IMR-90 (cell line): ENCODE data around the gene FAM186B. TPM values are rescaled to one million over a fixed set of nuclear protein-coding genes. Genes with fewer than 3 reads are reported as not detected.

Source experiments
- ATAC-seq: fragments of 200-7000 bp; cut with Tn5 transposase; 2 replicates; pipeline ENCODE4 v1.9.1; 2020; ENCODE audit warnings: low read depth, mild to moderate bottlenecking, moderate library complexity
- BruUV-seq: library from RNA; stranded (reverse); fragments of 400-500 nt; replicated peaks from 2 replicates; lab custom pipeline; 2021; lab: Mats Ljungman, UMichigan
- CTCF ChIA-PET: fragments of 300-600 bp; formaldehyde crosslinking; extraction: SDS; loops from one replicate; lab custom pipeline; 2021; ENCODE audit warnings: antibody characterized with exemption; lab: Yijun Ruan, JAX
- POLR2A ChIA-PET: fragments of 300-600 bp; sonication (Branson Sonifier 250); formaldehyde crosslinking; loops from one replicate; lab custom pipeline; 2022; ENCODE audit warnings: antibody characterized with exemption; ENCODE audit not compliant: unreplicated experiment; lab: Charles Lee
- DNase-seq: peaks from one replicate; pipeline ENCODE4 v3.0.0; 2013
- H2AFZ ChIP-seq: replicated peaks from 2 replicates; pipeline ENCODE3; 2013; ENCODE audit warnings: low read length, mild to moderate bottlenecking; ENCODE audit not compliant: poor library complexity
- H2AK5ac ChIP-seq: 2 replicates; pipeline ENCODE4 v1.6.1; 2013; ENCODE audit warnings: low read depth, low read length, inconsistent platforms
- H2AK9ac ChIP-seq: replicated peaks from 2 replicates; pipeline ENCODE3; 2013; ENCODE audit warnings: mild to moderate bottlenecking, low read depth, low read length, moderate library complexity; ENCODE audit not compliant: poor library complexity
- H2BK120ac ChIP-seq: 2 replicates; pipeline ENCODE4 v1.6.1; 2013; ENCODE audit warnings: low read depth, low read length, inconsistent platforms
- H2BK15ac ChIP-seq: 3 replicates; pipeline ENCODE4 v1.6.1; 2013; ENCODE audit warnings: low read depth, low read length, inconsistent platforms
- H2BK20ac ChIP-seq: 2 replicates; pipeline ENCODE4 v1.6.1; 2013; ENCODE audit warnings: low read depth, mild to moderate bottlenecking, inconsistent platforms, low read length, moderate library complexity
- H2BK5ac ChIP-seq: 2 replicates; pipeline ENCODE4 v1.6.1; 2013; ENCODE audit warnings: mild to moderate bottlenecking, low read depth, low read length, inconsistent platforms; ENCODE audit not compliant: poor library complexity, severe bottlenecking
- H3K14ac ChIP-seq: replicated peaks from 2 replicates; pipeline ENCODE4 v1.6.1; 2013; ENCODE audit warnings: low read depth, low read length, inconsistent platforms
- H3K18ac ChIP-seq: 2 replicates; pipeline ENCODE4 v1.6.1; 2013; ENCODE audit warnings: low read depth, low read length, control low read depth
- H3K23ac ChIP-seq: 2 replicates; pipeline ENCODE4 v1.6.1; 2013; ENCODE audit warnings: low read depth, low read length, inconsistent platforms
- H3K27ac ChIP-seq: 2 replicates; pipeline ENCODE4 v1.5.1; 2013; ENCODE audit warnings: mild to moderate bottlenecking, control low read depth, low read length; ENCODE audit not compliant: insufficient read depth
- H3K27me3 ChIP-seq: 2 replicates; pipeline ENCODE4 v1.6.1; 2013; ENCODE audit warnings: low read length; ENCODE audit not compliant: control insufficient read depth, insufficient read depth
- H3K36me3 ChIP-seq: 2 replicates; pipeline ENCODE4 v1.6.1; 2013; ENCODE audit warnings: low read length, mixed read lengths; ENCODE audit not compliant: control insufficient read depth, insufficient read depth
- H3K4ac ChIP-seq: 2 replicates; pipeline ENCODE4 v1.6.1; 2013; ENCODE audit warnings: low read depth, low read length, inconsistent platforms
- H3K4me1 ChIP-seq: 2 replicates; pipeline ENCODE4 v1.6.1; 2013; ENCODE audit warnings: low read length, mixed read lengths; ENCODE audit not compliant: control insufficient read depth, insufficient read depth
- H3K4me2 ChIP-seq: 2 replicates; pipeline ENCODE4 v1.6.1; 2013; ENCODE audit warnings: low read depth, mild to moderate bottlenecking, control low read depth, low read length, moderate library complexity
- H3K4me3 ChIP-seq: 2 replicates; pipeline ENCODE4 v1.5.1; 2013; ENCODE audit warnings: low read depth, mild to moderate bottlenecking, control low read depth, low read length, moderate library complexity; ENCODE audit not compliant: insufficient read depth
- H3K56ac ChIP-seq: 2 replicates; pipeline ENCODE4 v1.6.1; 2013; ENCODE audit warnings: low read length, inconsistent platforms; ENCODE audit not compliant: insufficient read depth; ENCODE audit errors: extremely low read depth
- H3K79me1 ChIP-seq, 2 experiments: 2 replicates each; pipeline ENCODE4 v1.6.1; 2013; ENCODE audit warnings: low read length in 2 of 2, inconsistent platforms in 1 of 2, low read depth in 1 of 2
- H3K9ac ChIP-seq: 2 replicates; pipeline ENCODE4 v1.6.1; 2013; ENCODE audit warnings: low read depth, low read length, control low read depth
- H3K9me1 ChIP-seq: 2 replicates; pipeline ENCODE4 v1.6.1; 2013; ENCODE audit warnings: low read length, inconsistent platforms; ENCODE audit not compliant: insufficient read depth
- H3K9me3 ChIP-seq: 2 replicates; pipeline ENCODE4 v1.6.1; 2013; ENCODE audit warnings: low read length; ENCODE audit not compliant: control insufficient read depth, insufficient read depth
- H4K20me1 ChIP-seq: 2 replicates; pipeline ENCODE4 v1.6.1; 2013; ENCODE audit warnings: low read length, inconsistent platforms; ENCODE audit not compliant: insufficient read depth
- H4K5ac ChIP-seq: 2 replicates; pipeline ENCODE4 v1.6.1; 2013; ENCODE audit warnings: mild to moderate bottlenecking, low read depth, low read length, control low read depth
- H4K8ac ChIP-seq, 2 experiments: 2 replicates each; pipeline ENCODE4 v1.6.1; 2013; ENCODE audit warnings: low read depth in 2 of 2, low read length in 2 of 2, control low read depth in 1 of 2, inconsistent platforms in 1 of 2
- H4K91ac ChIP-seq: 2 replicates; pipeline ENCODE4 v1.6.1; 2013; ENCODE audit warnings: low read depth, low read length, inconsistent platforms; ENCODE audit not compliant: insufficient read depth
- BHLHE40 ChIP-seq: fragments of 150-350 bp; IDR thresholded peaks from 2 replicates; pipeline ENCODE4 v1.6.1; 2016; ENCODE audit warnings: mild to moderate bottlenecking, low read depth, low read length
- CEBPB ChIP-seq: IDR thresholded peaks from 2 replicates; pipeline ENCODE4 v1.6.1; 2012; ENCODE audit warnings: low read depth, low read length, improper control_type of control experiment
- CHD1 ChIP-seq: IDR thresholded peaks from 2 replicates; pipeline ENCODE4 v1.6.1; 2012; ENCODE audit warnings: low read depth, low read length, improper control_type of control experiment
- MAFK ChIP-seq: IDR thresholded peaks from 2 replicates; pipeline ENCODE4 v1.6.1; 2012; ENCODE audit warnings: low read depth, low read length, improper control_type of control experiment
- MAZ ChIP-seq: IDR thresholded peaks from 2 replicates; pipeline ENCODE4 v1.6.1; 2012; ENCODE audit warnings: low read depth, mild to moderate bottlenecking, low read length, improper control_type of control experiment, moderate library complexity, borderline replicate concordance
- MXI1 ChIP-seq: IDR thresholded peaks from 2 replicates; pipeline ENCODE4 v1.6.1; 2012; ENCODE audit warnings: low read depth, mild to moderate bottlenecking, low read length, moderate library complexity, borderline replicate concordance
- NFE2L2 ChIP-seq: fragments of 150-350 bp; IDR thresholded peaks from 2 replicates; pipeline ENCODE4 v1.6.1; 2016; ENCODE audit warnings: low read depth, mild to moderate bottlenecking, low read length
- POLR2A ChIP-seq: IDR thresholded peaks from 2 replicates; pipeline ENCODE4 v1.6.1; 2012; ENCODE audit warnings: mild to moderate bottlenecking, low read depth, low read length
- RAD21 ChIP-seq: IDR thresholded peaks from 2 replicates; pipeline ENCODE4 v1.6.1; 2012; ENCODE audit warnings: low read length, improper control_type of control experiment
- RCOR1 ChIP-seq: IDR thresholded peaks from 2 replicates; pipeline ENCODE4 v1.6.1; 2012; ENCODE audit warnings: mild to moderate bottlenecking, low read length, improper control_type of control experiment; ENCODE audit not compliant: insufficient replicate concordance
- RFX5 ChIP-seq: IDR thresholded peaks from 2 replicates; pipeline ENCODE4 v1.8.0; 2012; ENCODE audit warnings: low read depth, mild to moderate bottlenecking, low read length, moderate library complexity
- SMC3 ChIP-seq: fragments of 150-350 bp; IDR thresholded peaks from 2 replicates; pipeline ENCODE4 v1.6.1; 2016; ENCODE audit warnings: low read depth, mild to moderate bottlenecking, antibody characterized with exemption, low read length, moderate library complexity
- WGBS, 2 experiments: methylation state at CpG; one replicate each; pipeline versions ENCODE4 v1.1.5 to v1.1.7; 2013; ENCODE audit warnings: missing lambda C conversion rate in 2 of 2; ENCODE audit not compliant: insufficient read length in 1 of 2; ENCODE audit errors: extremely low coverage in 2 of 2; 5-methylcytosine and 5-hydroxymethylcytosine counted together
- dilution Hi-C: fragments of 300-500 bp; cut with HindIII; formaldehyde crosslinking; loops from one replicate; pipeline ENCODE4 v1.14.3; 2018; ENCODE audit warnings: low sequenced_read_pairs; ENCODE audit not compliant: unreplicated experiment
- in situ Hi-C: fragments of 300-500 bp; cut with MboI; formaldehyde crosslinking; loops from 3 replicates; pipeline ENCODE4 v1.14.3; 2019; ENCODE audit warnings: low sequenced_read_pairs, inconsistent platforms, mixed read lengths
- intact Hi-C: fragments of 100-400 bp; cut with micrococcal nuclease; formaldehyde crosslinking; loops from 2 replicates; pipeline ENCODE4 v1.10.0; 2022
- polyA plus RNA-seq, 3 experiments: library from polyadenylated mRNA; depleted of rRNA; stranded (reverse); fragments of >200 nt; gene quantifications; 2 replicates each; pipeline ENCODE4 v1.2.3, GENCODE V29; 2012; ENCODE audit warnings: low replicate concordance in 1 of 3
- total RNA-seq: library from RNA; depleted of rRNA; stranded (reverse); fragments of >200 nt; gene quantifications from 2 replicates; pipeline ENCODE4 v1.2.3, GENCODE V29; 2012
- TF ChIP-seq, protein P1 (sequence below): fragments of 150-350 bp; IDR thresholded peaks from 2 replicates; pipeline ENCODE4 v1.6.1; 2017; ENCODE audit warnings: mild to moderate bottlenecking, antibody characterized with exemption, low read length, low read depth
- TF ChIP-seq, protein P2 (sequence below): conservative IDR thresholded peaks from 2 replicates; pipeline ENCODE4 v1.5.1; 2012; ENCODE audit warnings: mild to moderate bottlenecking, low read depth, low read length, improper control_type of control experiment
- TF ChIP-seq, protein P3 (sequence below): fragments of 150-350 bp; IDR thresholded peaks from 2 replicates; pipeline ENCODE4 v1.6.1; 2016; ENCODE audit warnings: low read depth, mild to moderate bottlenecking, low read length, moderate library complexity, borderline replicate concordance

FAM186B gene
- total and polyA plus RNA-seq, 2 of the 4 experiments (the other 2 are of a cell fraction), result 0.10 to 0.18 TPM

DNA sequence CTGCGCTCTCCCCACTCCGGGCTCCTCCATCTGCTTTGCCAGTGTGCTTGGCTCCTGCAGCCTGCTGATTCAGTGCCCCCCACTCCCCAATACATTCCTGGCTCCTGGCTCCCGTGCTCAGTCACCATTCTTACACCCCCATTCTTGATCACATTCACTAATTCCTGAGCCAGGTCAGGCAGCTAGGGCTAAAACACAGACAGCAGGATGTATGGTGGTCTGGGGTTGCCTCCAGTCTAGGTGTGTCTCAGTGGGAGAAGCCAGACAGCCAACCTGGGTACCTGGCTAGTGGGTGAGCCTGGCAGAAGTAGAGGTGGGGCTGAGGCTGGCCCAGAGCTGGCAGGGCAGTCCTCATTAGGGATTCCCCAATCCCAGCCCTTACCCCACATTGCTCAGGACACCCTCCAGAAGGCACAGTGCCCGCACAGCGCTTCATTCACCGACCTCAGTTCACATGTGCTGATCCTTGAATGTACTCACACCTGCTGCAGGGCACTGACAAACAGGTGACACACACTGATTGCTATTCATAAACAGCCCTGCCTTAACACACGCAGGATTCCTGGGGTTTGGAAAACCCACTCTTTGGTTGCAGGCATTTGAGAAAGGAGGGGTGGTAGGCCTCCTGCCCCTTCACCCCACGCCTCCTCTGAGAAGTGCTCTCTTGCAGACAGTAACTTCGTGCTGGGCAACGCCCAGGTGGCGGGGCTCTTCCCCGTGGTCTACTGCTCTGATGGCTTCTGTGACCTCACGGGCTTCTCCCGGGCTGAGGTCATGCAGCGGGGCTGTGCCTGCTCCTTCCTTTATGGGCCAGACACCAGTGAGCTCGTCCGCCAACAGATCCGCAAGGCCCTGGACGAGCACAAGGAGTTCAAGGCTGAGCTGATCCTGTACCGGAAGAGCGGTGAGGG lies 65.0 kb downstream of the FAM186B start:
- no peak overlapping the region for H3K4ac ChIP-seq
- H3K4me2 ChIP-seq, result no peak overlapping the region
- no peak overlapping the region for H3K27ac ChIP-seq
- H2BK20ac ChIP-seq, result no peak overlapping the region
- H2BK5ac ChIP-seq, result no peak overlapping the region
- H3K23ac ChIP-seq, result no peak overlapping the region
- no TSS peak for BruUV-seq
- intact Hi-C loops, result no loop called here
- H3K9ac ChIP-seq, result no peak overlapping the region
- ChIA-PET POLR2A (no interaction called here), CTCF (no interaction called here)
- no peaks in the 10 kb centered on the region for H3K36me3 ChIP-seq
- H2AFZ ChIP-seq, result no peak overlapping the region
- H2AK5ac ChIP-seq, result no peak overlapping the region
- H3K9me1 ChIP-seq, result no peaks in the 10 kb centered on the region
- no peak for DNase-seq
- H3K4me3 ChIP-seq, result no peak overlapping the region
- 0 out of 2 replicates have a peak, but pooled peaks cover 2% of the 10 kb centered on the region for H3K4me1 ChIP-seq
- H3K14ac ChIP-seq, result no peak overlapping the region
- H4K8ac ChIP-seq, result no peak overlapping the region
- dilution Hi-C loops, result no loop called here
- in situ Hi-C loops, result no loop called here
- WGBS, 2 experiments, result 64% methylated on average over 16 of the region's 21 CpGs; no CpG with 5 or more reads in 1 of the 2 experiments
- no peak overlapping the region for H4K91ac ChIP-seq
- no peak overlapping the region for H3K18ac ChIP-seq
- H4K5ac ChIP-seq, result no peak overlapping the region
- H2BK120ac ChIP-seq, result no peak overlapping the region
- no peaks in the 10 kb centered on the region; the same call in 1 of the 2 replicates for H4K20me1 ChIP-seq
- H3K9me3 ChIP-seq, result no peaks in the 10 kb centered on the region
- no peak overlapping the region for H2AK9ac ChIP-seq
- H3K56ac ChIP-seq, result no peak overlapping the region
- H2BK15ac ChIP-seq, result no peak overlapping the region
- ATAC-seq, result no peak
- no peaks in the 10 kb centered on the region for H3K79me1 ChIP-seq
- peaks cover 70% of the 10 kb centered on the region for H3K27me3 ChIP-seq
- TF ChIP-seq BHLHE40 (no peak), RAD21 (no peak), SMC3 (no peak), MAFK (no peak), CHD1 (no peak), CEBPB (no peak), MAZ (no peak), POLR2A (no peak), RFX5 (no peak), NFE2L2 (no peak), RCOR1 (no peak), MXI1 (no peak)
- TF ChIP-seq, protein P1, sequence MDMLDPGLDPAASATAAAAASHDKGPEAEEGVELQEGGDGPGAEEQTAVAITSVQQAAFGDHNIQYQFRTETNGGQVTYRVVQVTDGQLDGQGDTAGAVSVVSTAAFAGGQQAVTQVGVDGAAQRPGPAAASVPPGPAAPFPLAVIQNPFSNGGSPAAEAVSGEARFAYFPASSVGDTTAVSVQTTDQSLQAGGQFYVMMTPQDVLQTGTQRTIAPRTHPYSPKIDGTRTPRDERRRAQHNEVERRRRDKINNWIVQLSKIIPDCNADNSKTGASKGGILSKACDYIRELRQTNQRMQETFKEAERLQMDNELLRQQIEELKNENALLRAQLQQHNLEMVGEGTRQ, result no peak
- TF ChIP-seq, protein P2, sequence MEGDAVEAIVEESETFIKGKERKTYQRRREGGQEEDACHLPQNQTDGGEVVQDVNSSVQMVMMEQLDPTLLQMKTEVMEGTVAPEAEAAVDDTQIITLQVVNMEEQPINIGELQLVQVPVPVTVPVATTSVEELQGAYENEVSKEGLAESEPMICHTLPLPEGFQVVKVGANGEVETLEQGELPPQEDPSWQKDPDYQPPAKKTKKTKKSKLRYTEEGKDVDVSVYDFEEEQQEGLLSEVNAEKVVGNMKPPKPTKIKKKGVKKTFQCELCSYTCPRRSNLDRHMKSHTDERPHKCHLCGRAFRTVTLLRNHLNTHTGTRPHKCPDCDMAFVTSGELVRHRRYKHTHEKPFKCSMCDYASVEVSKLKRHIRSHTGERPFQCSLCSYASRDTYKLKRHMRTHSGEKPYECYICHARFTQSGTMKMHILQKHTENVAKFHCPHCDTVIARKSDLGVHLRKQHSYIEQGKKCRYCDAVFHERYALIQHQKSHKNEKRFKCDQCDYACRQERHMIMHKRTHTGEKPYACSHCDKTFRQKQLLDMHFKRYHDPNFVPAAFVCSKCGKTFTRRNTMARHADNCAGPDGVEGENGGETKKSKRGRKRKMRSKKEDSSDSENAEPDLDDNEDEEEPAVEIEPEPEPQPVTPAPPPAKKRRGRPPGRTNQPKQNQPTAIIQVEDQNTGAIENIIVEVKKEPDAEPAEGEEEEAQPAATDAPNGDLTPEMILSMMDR, result no peak
- TF ChIP-seq, protein P3, sequence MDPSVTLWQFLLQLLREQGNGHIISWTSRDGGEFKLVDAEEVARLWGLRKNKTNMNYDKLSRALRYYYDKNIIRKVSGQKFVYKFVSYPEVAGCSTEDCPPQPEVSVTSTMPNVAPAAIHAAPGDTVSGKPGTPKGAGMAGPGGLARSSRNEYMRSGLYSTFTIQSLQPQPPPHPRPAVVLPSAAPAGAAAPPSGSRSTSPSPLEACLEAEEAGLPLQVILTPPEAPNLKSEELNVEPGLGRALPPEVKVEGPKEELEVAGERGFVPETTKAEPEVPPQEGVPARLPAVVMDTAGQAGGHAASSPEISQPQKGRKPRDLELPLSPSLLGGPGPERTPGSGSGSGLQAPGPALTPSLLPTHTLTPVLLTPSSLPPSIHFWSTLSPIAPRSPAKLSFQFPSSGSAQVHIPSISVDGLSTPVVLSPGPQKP, result no peak
